Hepatocyte (in vitro differentiated cells): ENCODE measurements around the gene ANO7. TPM values are rescaled to one million over a fixed set of nuclear protein-coding genes. Genes with fewer than 3 reads are reported as not detected.

Source experiments
- DNase-seq: peaks from one replicate; pipeline ENCODE4 v3.0.0-alpha.2; 2016; ENCODE audit warnings: low spot score
- H2AFZ ChIP-seq: fragments of 200-600 bp; sonication (generic); 2 replicates; pipeline ENCODE4 v1.6.0; 2016; ENCODE audit warnings: antibody characterized with exemption, mild to moderate bottlenecking
- H3K27ac ChIP-seq: fragments of 200-600 bp; sonication (generic); 2 replicates; pipeline ENCODE4 v1.5.1; 2016; ENCODE audit warnings: mild to moderate bottlenecking
- H3K27me3 ChIP-seq: fragments of 200-600 bp; sonication (generic); 2 replicates; pipeline ENCODE4 v1.6.1; 2016
- H3K36me3 ChIP-seq: fragments of 200-600 bp; sonication (generic); replicated peaks from 2 replicates; pipeline ENCODE4 v1.5.1; 2016; ENCODE audit warnings: low read depth; ENCODE audit not compliant: insufficient read depth
- H3K4me1 ChIP-seq: fragments of 200-600 bp; sonication (generic); 2 replicates; pipeline ENCODE4 v1.5.1; 2016; ENCODE audit warnings: mild to moderate bottlenecking, moderate library complexity; ENCODE audit not compliant: insufficient read depth
- H3K4me2 ChIP-seq: fragments of 200-600 bp; sonication (generic); 2 replicates; pipeline ENCODE4 v1.6.0; 2016
- H3K4me3 ChIP-seq: fragments of 200-600 bp; sonication (generic); 2 replicates; pipeline ENCODE4 v1.5.1; 2016; ENCODE audit warnings: mild to moderate bottlenecking
- H3K79me2 ChIP-seq: fragments of 200-600 bp; sonication (generic); 2 replicates; pipeline ENCODE4 v1.6.0; 2017; ENCODE audit warnings: mild to moderate bottlenecking
- H3K9me2 ChIP-seq: fragments of 200-600 bp; sonication (generic); replicated peaks from 2 replicates; pipeline ENCODE4 v1.6.0; 2017; ENCODE audit warnings: mild to moderate bottlenecking; ENCODE audit not compliant: insufficient read depth
- H3K9me3 ChIP-seq: fragments of 200-600 bp; sonication (generic); 2 replicates; pipeline ENCODE4 v1.5.1; 2016; ENCODE audit warnings: low read depth, mild to moderate bottlenecking
- H4K20me1 ChIP-seq: fragments of 200-600 bp; sonication (generic); 2 replicates; pipeline ENCODE4 v1.6.0; 2016; ENCODE audit warnings: mild to moderate bottlenecking; ENCODE audit not compliant: insufficient read depth, poor library complexity, severe bottlenecking
- CTCF ChIP-seq: fragments of 200-600 bp; sonication (generic); IDR thresholded peaks from 2 replicates; pipeline ENCODE4 v1.5.1; 2016; ENCODE audit warnings: antibody characterized with exemption, mild to moderate bottlenecking; ENCODE audit not compliant: poor library complexity
- EZH2 ChIP-seq: fragments of 200-600 bp; sonication (generic); IDR thresholded peaks from 2 replicates; pipeline ENCODE4 v1.6.1; 2016; ENCODE audit warnings: antibody characterized with exemption, mild to moderate bottlenecking, borderline replicate concordance
- EZH2phosphoT487 ChIP-seq: fragments of 200-600 bp; sonication (generic); IDR thresholded peaks from one replicate; pipeline ENCODE4 v1.6.1; 2018; ENCODE audit warnings: antibody characterized with exemption, mild to moderate bottlenecking, low read depth, moderate library complexity; ENCODE audit not compliant: unreplicated experiment, severe bottlenecking
- WGBS: methylation state at CpG from one replicate; pipeline ENCODE4 v1.1.6; 2016; ENCODE audit warnings: low lambda C conversion rate; ENCODE audit errors: missing lambda C conversion rate; 5-methylcytosine and 5-hydroxymethylcytosine counted together
- polyA plus RNA-seq: library from polyadenylated mRNA; unstranded; fragments of >200 nt; fragmentation: Nextera tagmentation; extraction: Ambion mirVana; gene quantifications from 2 replicates; pipeline ENCODE4 v1.2.1, GENCODE V29; 2016
- total RNA-seq: library from RNA; depleted of rRNA; stranded (reverse); fragments of >200 nt; gene quantifications from 2 replicates; pipeline ENCODE4 v1.2.3, GENCODE V29; 2014

Gene ANO7
- total and polyA plus RNA-seq, 2 experiments from 2014 or later, result 1.00 to 1.4 TPM

GRCh38 chr2:241155936-241156335 lies 32.5 kb upstream of the ANO7 start:
- no peaks in the 10 kb centered on the region for H3K9me2 ChIP-seq
- H3K36me3 ChIP-seq, result no peaks in the 10 kb centered on the region

GRCh38 chr2:241156971-241157441 lies 31.5 kb upstream of the ANO7 start:
- H3K4me3 ChIP-seq, result no peak overlapping the region
- H3K36me3 ChIP-seq, result no peaks in the 10 kb centered on the region
- WGBS, result 63% methylated on average over 5 of the region's 5 CpGs

More at GRCh38 chr2:241155936-241156335, 32.5 kb upstream of the ANO7 start:
- DNase-seq, result no peak
- no peaks in the 10 kb centered on the region for H3K9me3 ChIP-seq
- no peak overlapping the region for H3K27ac ChIP-seq
- no peaks in the 10 kb centered on the region for H3K27me3 ChIP-seq
- H3K4me2 ChIP-seq, result no peak overlapping the region
- peaks cover 5% of the 10 kb centered on the region for H3K79me2 ChIP-seq
- 75% methylated on average over 1 of the region's 1 CpG for WGBS
- H4K20me1 ChIP-seq, result no peaks in the 10 kb centered on the region
- no peak for TF ChIP-seq CTCF
- TF ChIP-seq EZH2, result no peak
- TF ChIP-seq EZH2phosphoT487, result no peak
- no peaks in the 10 kb centered on the region for H3K4me1 ChIP-seq
- H3K4me3 ChIP-seq, result no peak overlapping the region
- H2AFZ ChIP-seq, result no peak overlapping the region

GRCh38 chr2:241157841-241158545 lies 30.5 kb upstream of the ANO7 start:
- no peak for DNase-seq
- TF ChIP-seq CTCF (no peak), EZH2 (no peak), EZH2phosphoT487 (no peak)
- Histone ChIP-seq H3K27me3 (no peaks in the 10 kb centered on the region), H3K4me1 (no peaks in the 10 kb centered on the region), H3K4me3 (no peak overlapping the region), H3K36me3 (no peaks in the 10 kb centered on the region), H2AFZ (no peak overlapping the region), H3K79me2 (no peaks in the 10 kb centered on the region), H3K27ac (no peak overlapping the region), H4K20me1 (no peaks in the 10 kb centered on the region), H3K9me3 (no peaks in the 10 kb centered on the region), H3K4me2 (no peak overlapping the region), H3K9me2 (no peaks in the 10 kb centered on the region)
- 96% methylated on average over 9 of the region's 9 CpGs for WGBS

More at GRCh38 chr2:241156971-241157441, 31.5 kb upstream of the ANO7 start:
- TF ChIP-seq CTCF (no peak), EZH2phosphoT487 (no peak), EZH2 (no peak)
- H4K20me1 ChIP-seq, result no peaks in the 10 kb centered on the region
- no peaks in the 10 kb centered on the region for H3K79me2 ChIP-seq
- no peak overlapping the region for H3K4me2 ChIP-seq
- H3K9me3 ChIP-seq, result no peaks in the 10 kb centered on the region
- no peak for DNase-seq
- no peaks in the 10 kb centered on the region for H3K4me1 ChIP-seq
- H3K9me2 ChIP-seq, result no peaks in the 10 kb centered on the region
- H3K27ac ChIP-seq, result no peak overlapping the region
- no peak overlapping the region for H2AFZ ChIP-seq
- no peaks in the 10 kb centered on the region for H3K27me3 ChIP-seq
